KOPT-K1 (cell line): ENCODE data around the gene CARD6.
"Not testable (repeated sequence)": the region's sequence is repeated elsewhere in the genome, so short reads cannot be mapped to it uniquely, and the experiment has no call there.

Experiments
- H3K27ac ChIP-seq: fragments of 200-600 bp; sonication (generic); 2 replicates; pipeline ENCODE4 v1.5.1; 2016; ENCODE audit warnings: antibody characterized with exemption, mild to moderate bottlenecking, low read depth, low read length; ENCODE audit not compliant: poor library complexity, severe bottlenecking
- H3K36me3 ChIP-seq: fragments of 200-600 bp; sonication (generic); 2 replicates; pipeline ENCODE4 v1.5.1; 2017; ENCODE audit warnings: antibody characterized with exemption, mild to moderate bottlenecking, low read length, moderate library complexity; ENCODE audit not compliant: insufficient read depth
- H3K9me3 ChIP-seq: fragments of 200-600 bp; sonication (generic); 2 replicates; pipeline ENCODE4 v1.5.1; 2017; ENCODE audit warnings: antibody characterized with exemption, low read length, mild to moderate bottlenecking; ENCODE audit not compliant: insufficient read depth, poor library complexity, severe bottlenecking

Gene CARD6

GRCh38 chr5:40842351-40842750, 1.2 kb downstream of the CARD6 start:
- no peaks in the 10 kb centered on the region for H3K9me3 ChIP-seq
- no peaks in the 10 kb centered on the region for H3K36me3 ChIP-seq
- no peak overlapping the region for H3K27ac ChIP-seq

DNA sequence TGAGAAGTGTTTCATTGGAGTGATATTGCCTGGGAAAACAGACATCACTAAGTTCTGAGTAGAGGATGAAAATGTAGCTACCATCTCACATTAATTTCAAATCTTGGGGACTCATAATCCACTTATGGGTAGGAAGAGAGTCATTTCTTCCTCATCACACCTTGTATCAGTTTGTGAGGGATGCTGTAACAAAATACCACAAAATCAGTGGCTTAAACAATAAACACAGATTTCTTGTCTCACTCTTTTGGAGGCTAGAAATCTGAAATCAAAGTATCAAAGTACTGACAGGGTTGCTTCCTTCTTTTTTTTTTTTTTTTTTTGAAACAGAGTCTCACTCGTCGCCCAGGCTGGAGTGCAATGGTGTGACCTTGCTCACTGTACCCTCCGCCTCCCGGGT, 3.4 kb downstream of the CARD6 start:
- no peaks in the 10 kb centered on the region for H3K36me3 ChIP-seq
- no peak overlapping the region for H3K27ac ChIP-seq
- no peaks in the 10 kb centered on the region for H3K9me3 ChIP-seq

GRCh38 chr5:40846371-40846770, 5.2 kb downstream of the CARD6 start:
- no peaks in the 10 kb centered on the region for H3K36me3 ChIP-seq
- H3K9me3 ChIP-seq: no peaks in the 10 kb centered on the region
- no peak overlapping the region for H3K27ac ChIP-seq

DNA sequence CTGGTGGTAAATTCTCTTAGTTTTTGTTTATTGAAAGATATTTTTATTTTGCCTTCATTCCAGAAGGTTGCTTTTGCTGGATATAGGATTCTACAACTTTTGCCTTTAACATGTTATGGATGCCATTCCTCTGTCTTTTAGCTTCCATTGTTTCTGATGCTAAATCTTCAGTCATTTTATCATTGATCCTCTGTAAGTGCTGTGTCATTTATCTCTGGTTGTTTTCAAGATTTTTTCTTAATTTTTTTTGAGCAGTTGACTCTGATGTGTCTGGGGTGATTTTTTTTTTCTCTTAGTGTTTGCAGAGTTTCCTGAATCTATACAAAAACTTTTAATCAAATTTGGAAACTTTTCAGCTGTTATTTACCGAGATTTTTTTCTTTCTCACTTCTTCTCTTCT, 6.4 kb downstream of the CARD6 start:
- H3K36me3 ChIP-seq: no peaks in the 10 kb centered on the region

GRCh38 chr5:40853632-40854192, 12.5 kb downstream of the CARD6 start:
- H3K27ac ChIP-seq: no peak overlapping the region
- no peaks in the 10 kb centered on the region for H3K9me3 ChIP-seq
- H3K36me3 ChIP-seq: no peaks in the 10 kb centered on the region

More for the DNA sequence above, 6.4 kb downstream of the CARD6 start:
- Histone ChIP-seq H3K9me3 (no peaks in the 10 kb centered on the region), H3K27ac (no peak overlapping the region)

DNA sequence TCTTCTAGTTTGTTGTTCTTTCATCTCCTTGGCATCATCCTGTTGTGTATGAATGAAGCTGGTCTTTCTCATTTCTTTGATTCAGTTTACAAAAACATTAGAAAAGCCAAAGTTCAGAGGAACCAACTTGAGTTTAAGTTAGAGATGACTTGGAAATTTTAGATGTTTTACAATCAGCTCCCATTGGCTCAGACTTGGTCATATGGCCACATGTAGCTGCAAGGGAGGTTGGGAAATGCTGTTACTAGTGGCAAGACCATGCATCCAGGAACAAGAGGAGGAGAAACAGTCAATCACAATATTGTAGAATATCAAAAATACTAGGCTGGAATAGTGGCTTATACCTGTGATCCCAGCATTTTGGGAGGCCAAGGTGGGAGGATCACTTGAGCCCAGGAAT, 19.5 kb downstream of the CARD6 start:
- Histone ChIP-seq H3K27ac (no peak overlapping the region), H3K36me3 (no peaks in the 10 kb centered on the region), H3K9me3 (peaks cover 8% of the 10 kb centered on the region)

- H3K9me3 ChIP-seq, H3K36me3 ChIP-seq, H3K27ac ChIP-seq: not testable (repeated sequence)
These were observed 23.8 kb downstream of the CARD6 start for GRCh38 chr5:40865004-40865403.

DNA sequence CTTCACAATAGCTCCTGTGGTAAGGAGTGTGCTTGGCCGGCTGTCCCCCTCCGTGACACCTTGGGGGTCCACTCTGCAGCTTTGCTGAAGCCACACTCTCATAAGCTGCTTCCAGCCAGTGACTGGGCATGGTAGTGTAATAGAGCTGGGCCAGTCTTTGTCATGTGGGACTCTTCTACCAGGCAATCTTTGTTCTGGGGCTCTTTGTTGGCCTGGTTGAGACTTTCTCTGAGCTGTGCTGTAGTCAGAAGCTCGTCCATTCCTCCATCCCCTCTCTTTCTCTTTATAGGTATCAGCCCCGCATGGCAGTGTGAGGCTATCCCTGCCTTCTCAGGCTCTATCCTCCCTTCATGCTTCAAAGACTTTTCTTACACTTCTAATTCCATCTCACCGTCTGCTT, 25.7 kb downstream of the CARD6 start:
- Histone ChIP-seq H3K27ac (no peak overlapping the region), H3K9me3 (peaks cover 8% of the 10 kb centered on the region), H3K36me3 (no peaks in the 10 kb centered on the region)

- H3K27ac ChIP-seq: no peak overlapping the region
- peaks cover 8% of the 10 kb centered on the region for H3K9me3 ChIP-seq
- H3K36me3 ChIP-seq: no peaks in the 10 kb centered on the region
These were observed 28.2 kb downstream of the CARD6 start for GRCh38 chr5:40869384-40869783.

GRCh38 chr5:40871177-40871576, 30.0 kb downstream of the CARD6 start:
- Histone ChIP-seq H3K27ac (no peak overlapping the region), H3K36me3 (no peaks in the 10 kb centered on the region), H3K9me3 (no peaks in the 10 kb centered on the region)

DNA sequence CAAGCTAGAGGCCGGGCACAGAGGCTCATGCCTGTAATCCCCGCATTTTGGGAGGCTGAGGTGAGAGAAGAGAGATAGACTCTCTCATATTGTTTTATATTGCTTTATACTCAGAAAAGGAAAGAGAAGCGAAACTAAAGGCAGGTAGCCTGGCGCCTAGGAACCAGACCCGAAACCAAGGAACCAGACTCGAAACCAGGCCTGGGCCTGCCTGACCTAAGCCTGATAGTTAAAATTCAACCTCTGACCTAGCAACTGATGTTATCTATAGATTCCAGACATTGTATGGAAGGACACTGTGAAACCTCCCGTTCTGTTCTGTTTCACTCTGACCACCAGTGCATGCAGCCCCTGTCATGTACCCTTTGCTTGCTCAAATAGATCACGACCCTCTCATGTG, 31.1 kb downstream of the CARD6 start:
- not testable (repeated sequence) for H3K9me3 ChIP-seq, H3K27ac ChIP-seq, H3K36me3 ChIP-seq

DNA sequence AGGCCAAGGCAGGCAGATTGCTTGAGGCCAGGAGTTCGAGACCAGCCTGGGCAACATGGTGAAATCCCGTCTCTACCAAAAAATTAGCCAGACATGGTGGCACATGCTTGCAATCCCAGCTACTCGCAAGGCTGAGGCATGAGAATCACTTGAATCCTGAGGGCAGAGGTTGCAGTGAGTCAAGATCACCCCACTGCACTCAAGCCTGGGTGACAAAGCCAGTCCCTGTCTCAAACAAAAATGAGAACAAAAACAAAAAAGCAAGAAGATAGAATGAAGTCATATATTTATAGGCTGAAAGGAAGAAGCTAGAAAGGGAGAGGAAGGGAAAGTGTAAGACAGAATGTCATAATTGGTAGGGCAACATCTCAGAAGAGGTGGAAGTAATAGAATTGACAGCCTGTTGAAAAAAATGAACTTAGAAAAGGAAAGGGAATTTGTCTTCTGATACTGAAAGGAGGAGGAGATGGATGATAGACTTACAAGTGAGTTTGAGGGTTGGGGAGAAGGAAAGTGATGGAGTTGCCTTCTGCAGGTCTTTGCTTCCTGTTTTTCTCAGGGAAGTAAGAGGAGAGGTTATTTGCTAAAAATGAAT, 32.2 kb downstream of the CARD6 start:
- H3K36me3 ChIP-seq: no peaks in the 10 kb centered on the region
- no peak overlapping the region for H3K27ac ChIP-seq
- H3K9me3 ChIP-seq: no peaks in the 10 kb centered on the region

DNA sequence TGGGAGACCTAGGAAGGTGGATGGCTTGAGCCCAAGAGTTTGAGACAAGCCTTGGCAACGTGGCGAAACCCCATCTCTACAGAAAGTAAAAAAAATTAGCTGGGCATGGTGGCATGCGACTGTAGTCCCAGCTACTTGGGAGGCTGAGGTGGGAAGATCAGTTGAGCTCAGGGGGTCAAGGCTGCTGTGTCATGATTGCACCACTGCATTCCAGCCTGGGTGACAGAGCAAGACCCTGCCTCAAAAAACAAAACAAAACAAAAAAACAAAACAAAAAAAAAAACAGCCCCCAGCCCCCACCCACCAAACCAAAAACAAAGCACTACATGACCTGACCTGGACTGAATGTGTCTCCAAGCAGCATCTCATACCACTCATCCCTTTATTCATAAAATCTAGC, 34.8 kb downstream of the CARD6 start:
- H3K36me3 ChIP-seq: no peaks in the 10 kb centered on the region
- no peaks in the 10 kb centered on the region for H3K9me3 ChIP-seq
- H3K27ac ChIP-seq: no peak overlapping the region

GRCh38 chr5:40877371-40877988, 36.3 kb downstream of the CARD6 start:
- H3K27ac ChIP-seq: no peak overlapping the region
- H3K36me3 ChIP-seq: no peaks in the 10 kb centered on the region
- H3K9me3 ChIP-seq: peaks cover 12% of the 10 kb centered on the region

DNA sequence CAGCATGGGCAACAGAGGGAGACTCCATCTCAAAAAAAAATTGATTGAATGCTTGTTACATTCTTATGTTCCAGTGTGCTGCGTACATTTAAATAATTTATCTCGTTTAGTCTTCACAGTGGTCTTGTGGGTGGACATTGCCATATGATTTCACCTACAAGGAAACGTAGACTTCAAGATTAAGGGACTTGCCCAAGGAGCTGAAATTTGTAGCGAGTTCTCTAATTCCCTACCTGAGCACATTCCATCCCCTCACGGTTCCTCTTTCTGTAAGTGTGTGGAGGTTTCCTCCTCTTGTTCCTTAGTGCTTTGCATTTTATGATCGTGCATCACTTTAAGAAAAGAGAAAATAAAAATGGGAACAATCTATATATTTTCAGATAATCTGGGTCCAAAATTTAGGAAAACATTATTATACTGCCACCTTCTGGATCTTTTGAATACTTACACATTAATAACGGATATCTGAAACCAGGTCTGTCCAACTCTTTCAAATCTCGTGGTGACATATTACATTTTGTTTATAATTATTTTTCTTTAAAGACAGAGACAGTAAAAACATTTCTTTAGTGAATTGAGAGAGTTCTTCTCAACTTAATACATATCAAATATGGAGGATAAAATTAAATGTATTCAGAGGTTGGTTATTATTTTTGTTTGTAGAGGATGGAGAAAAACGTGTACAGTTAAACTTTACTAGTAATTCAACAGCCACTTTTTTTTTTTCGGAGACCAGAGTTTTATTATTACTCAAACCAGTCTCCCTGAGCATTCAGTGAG, 38.2 kb downstream of the CARD6 start:
- H3K9me3 ChIP-seq: peaks cover 18% of the 10 kb centered on the region
- no peaks in the 10 kb centered on the region for H3K36me3 ChIP-seq
- H3K27ac ChIP-seq: no peak overlapping the region
